HCT116 (cell line): ENCODE data around the gene MBD5. TPM values are rescaled to one million over a fixed set of nuclear protein-coding genes. Genes with fewer than 3 reads are reported as not detected.

Source experiments
- ATAC-seq: fragments of 200-7000 bp; cut with Tn5 transposase; 2 replicates; pipeline ENCODE4 v1.9.1; 2020; ENCODE audit warnings: mild to moderate bottlenecking, moderate library complexity
- BruUV-seq: library from RNA; stranded (reverse); fragments of 400-500 nt; replicated peaks from 2 replicates; lab custom pipeline; 2021; lab: Mats Ljungman, UMichigan
- CTCF ChIA-PET: fragments of 300-600 bp; sonication (Branson Sonifier 250); formaldehyde crosslinking; loops from one replicate; lab custom pipeline; 2021; ENCODE audit warnings: antibody characterized with exemption; lab: Charles Lee
- POLR2A ChIA-PET: fragments of 300-600, 350-600 bp; sonication (Branson Sonifier 250); formaldehyde crosslinking; loops from one replicate; lab custom pipeline; 2021; ENCODE audit warnings: antibody characterized with exemption; lab: Charles Lee
- RAD21 ChIA-PET, 2 experiments: fragments of 300-600 bp; sonication (Branson Sonifier 250); formaldehyde crosslinking; loops; one replicate each; lab custom pipeline; 2023; ENCODE audit warnings: low total read pairs in 2 of 2; ENCODE audit not compliant: uncharacterized antibody in 2 of 2, unreplicated experiment in 2 of 2, low non-redundant PET in 1 of 2; lab: Charles Lee
- DNase-seq: peaks from one replicate; pipeline ENCODE4 v3.0.0-alpha.2; 2010; ENCODE audit warnings: low read depth, low spot score
- H2AFZ ChIP-seq: fragments of 200-600 bp; shearing (Covaris generic), sonication (generic); 2 replicates; pipeline ENCODE4 v1.6.1; 2017; ENCODE audit warnings: low read depth, mixed run types, mixed read lengths, antibody characterized with exemption, low read length; ENCODE audit not compliant: poor library complexity, severe bottlenecking
- H3K27ac ChIP-seq: 2 replicates; pipeline ENCODE4 v1.5.1; 2012; ENCODE audit warnings: low read depth, low read length
- H3K27me3 ChIP-seq: fragments of 200-600 bp; sonication (generic); 2 replicates; pipeline ENCODE4 v1.6.1; 2016; ENCODE audit warnings: mixed run types, low read length, mixed read lengths; ENCODE audit not compliant: insufficient read depth
- H3K36me3 ChIP-seq, 2 experiments: fragments of 200-500 bp in 1 of 2; fragments of 200-600 bp in 1 of 2; sonication (Bioruptor generic) in 1 of 2; sonication (generic) in 1 of 2; 2 replicates each; pipeline versions ENCODE4 v1.5.1 to v1.6.1; 2014 to 2016; ENCODE audit warnings: low read length in 2 of 2, inconsistent platforms in 1 of 2, mixed read lengths in 1 of 2, mixed run types in 1 of 2; ENCODE audit not compliant: insufficient read depth in 2 of 2, control insufficient read depth in 1 of 2
- H3K4me1 ChIP-seq, 2 experiments: fragments of 200-600 bp in 1 of 2; sonication (generic) in 1 of 2; 2 replicates each; pipeline versions ENCODE4 v1.5.1 to v1.6.1; 2012 to 2017; ENCODE audit warnings: low read length in 2 of 2, inconsistent platforms in 1 of 2, mild to moderate bottlenecking in 1 of 2, mixed read lengths in 1 of 2, mixed run types in 1 of 2, moderate library complexity in 1 of 2; ENCODE audit not compliant: insufficient read depth in 2 of 2, control insufficient read depth in 1 of 2
- H3K4me2 ChIP-seq: fragments of 200-600 bp; sonication (generic); 2 replicates; pipeline ENCODE4 v1.6.1; 2017; ENCODE audit warnings: mixed run types, low read length, mixed read lengths
- H3K4me3 ChIP-seq, 2 experiments: fragments of 200-600 bp in 1 of 2; sonication (generic) in 1 of 2; replicated peaks in 1 of 2; 2 replicates each; pipeline ENCODE4 v1.5.1; 2011 to 2016; ENCODE audit warnings: low read length in 2 of 2, control low read depth in 1 of 2, low read depth in 1 of 2, mild to moderate bottlenecking in 1 of 2, mixed read lengths in 1 of 2, mixed run types in 1 of 2
- H3K79me2 ChIP-seq: fragments of 200-600 bp; sonication (generic); 2 replicates; pipeline ENCODE4 v1.6.1; 2017; ENCODE audit warnings: mild to moderate bottlenecking, mixed run types, low read length, moderate library complexity, mixed read lengths; ENCODE audit not compliant: insufficient read depth
- H3K9ac ChIP-seq: fragments of 200-600 bp; sonication (generic); 2 replicates; pipeline ENCODE4 v1.6.1; 2016; ENCODE audit warnings: low read length, mixed read lengths
- H3K9me2 ChIP-seq: fragments of 200-600 bp; sonication (generic), shearing (Covaris generic); 2 replicates; pipeline ENCODE4 v1.6.1; 2017; ENCODE audit warnings: mixed run types, mild to moderate bottlenecking, moderate library complexity; ENCODE audit not compliant: insufficient read depth
- H3K9me3 ChIP-seq, 2 experiments: fragments of 200-500 bp in 1 of 2; fragments of 200-600 bp in 1 of 2; sonication (Bioruptor generic) in 1 of 2; sonication (generic) in 1 of 2; 2 replicates each; pipeline ENCODE4 v1.6.1; 2014 to 2017; ENCODE audit warnings: low read length in 2 of 2, mixed read lengths in 2 of 2, inconsistent platforms in 1 of 2, low read depth in 1 of 2, mild to moderate bottlenecking in 1 of 2, mixed run types in 1 of 2, moderate library complexity in 1 of 2; ENCODE audit not compliant: control insufficient read depth in 1 of 2, insufficient read depth in 1 of 2
- H4K20me1 ChIP-seq: fragments of 200-600 bp; sonication (generic), shearing (Covaris generic); 2 replicates; pipeline ENCODE4 v1.6.1; 2017; ENCODE audit warnings: mixed run types, mild to moderate bottlenecking, moderate library complexity; ENCODE audit not compliant: insufficient read depth
- CEBPB ChIP-seq: IDR thresholded peaks from 2 replicates; pipeline ENCODE4 v1.6.1; 2012; ENCODE audit warnings: low read depth
- EGR1 ChIP-seq: IDR thresholded peaks from 2 replicates; pipeline ENCODE4 v1.6.1; 2012; ENCODE audit warnings: low read depth
- ELF1 ChIP-seq: IDR thresholded peaks from 2 replicates; pipeline ENCODE4 v1.6.1; 2012; ENCODE audit warnings: low read depth, borderline replicate concordance
- EZH2phosphoT487 ChIP-seq: fragments of 200-600 bp; IDR thresholded peaks from 2 replicates; pipeline ENCODE4 v1.6.1; 2018; ENCODE audit warnings: antibody characterized with exemption, borderline replicate concordance
- JUND ChIP-seq: IDR thresholded peaks from 2 replicates; pipeline ENCODE4 v1.6.1; 2012
- POLR2A ChIP-seq: IDR thresholded peaks from 2 replicates; pipeline ENCODE4 v1.7.0; 2011; ENCODE audit warnings: borderline replicate concordance; ENCODE audit not compliant: insufficient read depth, insufficient read length; ENCODE audit errors: extremely low read depth
- POLR2AphosphoS5 ChIP-seq: IDR thresholded peaks from 2 replicates; pipeline ENCODE4 v1.6.1; 2011; ENCODE audit warnings: mild to moderate bottlenecking, low read depth, low read length, moderate library complexity
- SP1 ChIP-seq: IDR thresholded peaks from 2 replicates; pipeline ENCODE4 v1.6.1; 2012; ENCODE audit warnings: low read depth
- SRF ChIP-seq: IDR thresholded peaks from 2 replicates; pipeline ENCODE4 v1.6.1; 2012; ENCODE audit warnings: low read depth
- TCF7L2 ChIP-seq: IDR thresholded peaks from 2 replicates; pipeline ENCODE4 v1.7.0; 2011; ENCODE audit warnings: borderline replicate concordance, inconsistent platforms; ENCODE audit not compliant: insufficient read depth, insufficient read length; ENCODE audit errors: extremely low read depth
- YY1 ChIP-seq: IDR thresholded peaks from 2 replicates; pipeline ENCODE4 v1.6.1; 2011; ENCODE audit warnings: low read length, low read depth, moderate library complexity, mild to moderate bottlenecking; ENCODE audit not compliant: insufficient replicate concordance; ENCODE audit errors: extremely low read depth
- ZFX ChIP-seq: fragments of 450-650 bp; IDR thresholded peaks from 2 replicates; pipeline ENCODE4 v1.6.1; 2017
- ZNF274 ChIP-seq: fragments of 200-500 bp; sonication (Bioruptor generic); IDR thresholded peaks from 2 replicates; pipeline ENCODE4 v1.6.1; 2014; ENCODE audit warnings: mild to moderate bottlenecking, low read depth, low read length, inconsistent platforms
- intact Hi-C: fragments of 100-400 bp; cut with micrococcal nuclease; formaldehyde crosslinking; loops from 2 replicates; pipeline ENCODE4 v1.10.0; 2022
- total RNA-seq: library from RNA; stranded (reverse); gene quantifications from one replicate; pipeline ENCODE4 v1.2.1, GENCODE V29; 2021; ENCODE audit not compliant: unreplicated experiment
- TF ChIP-seq, protein P1 (sequence below): IDR thresholded peaks from 2 replicates; pipeline ENCODE4 v1.6.1; 2012; ENCODE audit warnings: low read depth
- TF ChIP-seq, protein P2 (sequence below): IDR thresholded peaks from 2 replicates; pipeline ENCODE4 v1.6.1; 2012
- TF ChIP-seq, protein P3 (sequence below): IDR thresholded peaks from 2 replicates; pipeline ENCODE4 v1.6.1; 2011; ENCODE audit warnings: mild to moderate bottlenecking, low read length, moderate library complexity; ENCODE audit not compliant: insufficient replicate concordance; ENCODE audit errors: extremely low read depth

The MBD5 gene
- total RNA-seq, 1 experiment from 2014 or later: 20.5 TPM

DNA sequence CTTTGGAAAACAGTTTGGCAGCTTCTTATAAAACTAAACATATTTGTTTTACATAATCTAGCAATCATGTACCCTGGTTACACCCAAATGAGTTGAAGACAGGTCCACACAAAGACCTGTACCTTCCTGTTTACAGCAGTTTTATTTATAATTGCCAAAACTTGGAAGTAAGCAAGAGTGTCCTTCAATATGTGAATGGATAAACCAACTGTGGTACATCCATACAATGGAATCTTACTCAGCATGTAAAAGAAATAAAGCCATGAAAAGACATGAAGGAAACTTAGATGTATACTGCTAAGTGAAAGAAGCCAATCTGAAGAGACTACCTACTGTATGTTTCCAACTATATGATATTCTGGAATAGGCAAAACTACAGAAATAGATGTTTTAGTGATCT is 24.1 kb upstream of the MBD5 start:
- no TSS peak for BruUV-seq
- POLR2A ChIA-PET: no interaction called here
- TF ChIP-seq EGR1 (no peak), SRF (no peak)
- H4K20me1 ChIP-seq: 0 out of 2 replicates have a peak, but pooled peaks cover 4% of the 10 kb centered on the region
- H3K9me2 ChIP-seq: no peaks in the 10 kb centered on the region
- no peak overlapping the region for H3K4me3 ChIP-seq
- no peaks in the 10 kb centered on the region; a peak in 1 of 4 replicates for H3K9me3 ChIP-seq
- H3K9ac ChIP-seq: no peak overlapping the region
- ATAC-seq (no peak), DNase-seq (no peak)
- no peak overlapping the region for H3K27ac ChIP-seq
- H3K36me3 ChIP-seq: no peaks in the 10 kb centered on the region
- H3K79me2 ChIP-seq: peaks cover 90% of the 10 kb centered on the region
- RAD21 ChIA-PET: no interaction called here
- CTCF ChIA-PET: interaction anchor here (1.3 kb wide), 1 partner anchor 513 kb away, joined by 3 read pairs; no protein-coding TSS in a partner anchor
- intact Hi-C loops: no loop called here
- H3K4me2 ChIP-seq: no peak overlapping the region
- H3K4me1 ChIP-seq: no peaks in the 10 kb centered on the region
- H2AFZ ChIP-seq: no peak overlapping the region
- no peaks in the 10 kb centered on the region for H3K27me3 ChIP-seq

DNA sequence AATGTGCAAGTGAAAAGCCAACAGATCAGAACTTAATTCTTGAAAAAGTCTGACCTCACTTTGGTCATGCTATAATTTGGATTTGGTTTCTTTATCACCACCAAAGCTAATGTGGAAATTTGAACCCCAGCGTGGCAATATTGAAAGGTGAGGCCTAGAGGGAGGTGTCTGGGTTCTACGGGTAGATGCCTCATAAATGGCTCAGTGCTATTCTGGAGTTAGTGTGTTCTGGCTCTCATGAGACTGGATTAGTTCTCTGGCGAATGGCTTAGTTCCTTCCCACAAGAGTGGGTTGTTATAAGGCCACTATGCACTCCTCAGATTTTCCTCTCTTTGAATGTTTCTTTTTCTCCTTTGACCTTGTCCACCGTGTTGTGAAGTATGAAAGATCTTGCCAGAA is 22.7 kb upstream of the MBD5 start:
- Histone ChIP-seq H3K9me2 (no peaks in the 10 kb centered on the region), H2AFZ (no peak overlapping the region), H3K36me3 (no peaks in the 10 kb centered on the region), H4K20me1 (0 out of 2 replicates have a peak, but pooled peaks cover 4% of the 10 kb centered on the region), H3K79me2 (peaks cover 89% of the 10 kb centered on the region), H3K4me2 (no peak overlapping the region), H3K9ac (no peak overlapping the region), H3K27me3 (no peaks in the 10 kb centered on the region), H3K9me3 (no peaks in the 10 kb centered on the region; a peak in 1 of 4 replicates), H3K27ac (no peak overlapping the region), H3K4me1 (no peaks in the 10 kb centered on the region), H3K4me3 (no peak overlapping the region)
- RAD21 ChIA-PET: no interaction called here
- ATAC-seq (no peak), DNase-seq (no peak)
- intact Hi-C loops: no loop called here
- BruUV-seq: no TSS peak
- POLR2A ChIA-PET: interaction anchor here (0.6 kb wide), 1 partner anchor 10 kb away, joined by 3 read pairs; no protein-coding TSS in a partner anchor
- CTCF ChIA-PET: interaction anchor here (1.3 kb wide), 1 partner anchor 511 kb away, joined by 3 read pairs; no protein-coding TSS in a partner anchor
- TF ChIP-seq TCF7L2 (no peak), CEBPB (no peak), ZFX (no peak), ELF1 (no peak), ZNF274 (no peak), POLR2AphosphoS5 (no peak), EGR1 (no peak), YY1 (no peak), SRF (no peak), EZH2phosphoT487 (no peak), SP1 (no peak), JUND (no peak), POLR2A (no peak)
- TF ChIP-seq, protein P1, sequence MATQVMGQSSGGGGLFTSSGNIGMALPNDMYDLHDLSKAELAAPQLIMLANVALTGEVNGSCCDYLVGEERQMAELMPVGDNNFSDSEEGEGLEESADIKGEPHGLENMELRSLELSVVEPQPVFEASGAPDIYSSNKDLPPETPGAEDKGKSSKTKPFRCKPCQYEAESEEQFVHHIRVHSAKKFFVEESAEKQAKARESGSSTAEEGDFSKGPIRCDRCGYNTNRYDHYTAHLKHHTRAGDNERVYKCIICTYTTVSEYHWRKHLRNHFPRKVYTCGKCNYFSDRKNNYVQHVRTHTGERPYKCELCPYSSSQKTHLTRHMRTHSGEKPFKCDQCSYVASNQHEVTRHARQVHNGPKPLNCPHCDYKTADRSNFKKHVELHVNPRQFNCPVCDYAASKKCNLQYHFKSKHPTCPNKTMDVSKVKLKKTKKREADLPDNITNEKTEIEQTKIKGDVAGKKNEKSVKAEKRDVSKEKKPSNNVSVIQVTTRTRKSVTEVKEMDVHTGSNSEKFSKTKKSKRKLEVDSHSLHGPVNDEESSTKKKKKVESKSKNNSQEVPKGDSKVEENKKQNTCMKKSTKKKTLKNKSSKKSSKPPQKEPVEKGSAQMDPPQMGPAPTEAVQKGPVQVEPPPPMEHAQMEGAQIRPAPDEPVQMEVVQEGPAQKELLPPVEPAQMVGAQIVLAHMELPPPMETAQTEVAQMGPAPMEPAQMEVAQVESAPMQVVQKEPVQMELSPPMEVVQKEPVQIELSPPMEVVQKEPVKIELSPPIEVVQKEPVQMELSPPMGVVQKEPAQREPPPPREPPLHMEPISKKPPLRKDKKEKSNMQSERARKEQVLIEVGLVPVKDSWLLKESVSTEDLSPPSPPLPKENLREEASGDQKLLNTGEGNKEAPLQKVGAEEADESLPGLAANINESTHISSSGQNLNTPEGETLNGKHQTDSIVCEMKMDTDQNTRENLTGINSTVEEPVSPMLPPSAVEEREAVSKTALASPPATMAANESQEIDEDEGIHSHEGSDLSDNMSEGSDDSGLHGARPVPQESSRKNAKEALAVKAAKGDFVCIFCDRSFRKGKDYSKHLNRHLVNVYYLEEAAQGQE: no peak
- TF ChIP-seq, protein P2, sequence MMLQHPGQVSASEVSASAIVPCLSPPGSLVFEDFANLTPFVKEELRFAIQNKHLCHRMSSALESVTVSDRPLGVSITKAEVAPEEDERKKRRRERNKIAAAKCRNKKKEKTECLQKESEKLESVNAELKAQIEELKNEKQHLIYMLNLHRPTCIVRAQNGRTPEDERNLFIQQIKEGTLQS: no peak
- TF ChIP-seq, protein P3, sequence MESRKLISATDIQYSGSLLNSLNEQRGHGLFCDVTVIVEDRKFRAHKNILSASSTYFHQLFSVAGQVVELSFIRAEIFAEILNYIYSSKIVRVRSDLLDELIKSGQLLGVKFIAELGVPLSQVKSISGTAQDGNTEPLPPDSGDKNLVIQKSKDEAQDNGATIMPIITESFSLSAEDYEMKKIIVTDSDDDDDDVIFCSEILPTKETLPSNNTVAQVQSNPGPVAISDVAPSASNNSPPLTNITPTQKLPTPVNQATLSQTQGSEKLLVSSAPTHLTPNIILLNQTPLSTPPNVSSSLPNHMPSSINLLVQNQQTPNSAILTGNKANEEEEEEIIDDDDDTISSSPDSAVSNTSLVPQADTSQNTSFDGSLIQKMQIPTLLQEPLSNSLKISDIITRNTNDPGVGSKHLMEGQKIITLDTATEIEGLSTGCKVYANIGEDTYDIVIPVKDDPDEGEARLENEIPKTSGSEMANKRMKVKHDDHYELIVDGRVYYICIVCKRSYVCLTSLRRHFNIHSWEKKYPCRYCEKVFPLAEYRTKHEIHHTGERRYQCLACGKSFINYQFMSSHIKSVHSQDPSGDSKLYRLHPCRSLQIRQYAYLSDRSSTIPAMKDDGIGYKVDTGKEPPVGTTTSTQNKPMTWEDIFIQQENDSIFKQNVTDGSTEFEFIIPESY: no peak
